Parathyroid adenoma (tissue), 2 donors: ENCODE measurements around the gene PTH1R.

ENCODE experiments used
- H2AFZ ChIP-seq: fragments of 300-600 bp; sonication (generic); one replicate; pipeline ENCODE4 v1.7.0; 2017; ENCODE audit warnings: antibody characterized with exemption, mild to moderate bottlenecking
- H3K27ac ChIP-seq: fragments of 300-600 bp; sonication (generic); one replicate; pipeline ENCODE4 v1.7.0; 2017
- H3K27me3 ChIP-seq: fragments of 300-600 bp; sonication (generic); one replicate; pipeline ENCODE4 v1.7.0; 2017; ENCODE audit warnings: low read length; ENCODE audit not compliant: control insufficient read depth, insufficient read depth
- H3K36me3 ChIP-seq: fragments of 300-600 bp; sonication (generic); one replicate; pipeline ENCODE4 v1.7.0; 2017; ENCODE audit warnings: low read length; ENCODE audit not compliant: control insufficient read depth, insufficient read depth
- H3K4me1 ChIP-seq: fragments of 300-600 bp; sonication (generic); one replicate; pipeline ENCODE4 v1.7.0; 2017; ENCODE audit warnings: control low read depth
- H3K4me2 ChIP-seq: fragments of 300-600 bp; sonication (generic); one replicate; pipeline ENCODE4 v1.7.0; 2017; ENCODE audit warnings: low read length
- H3K4me3 ChIP-seq: fragments of 300-600 bp; sonication (generic); one replicate; pipeline ENCODE4 v1.7.0; 2017; ENCODE audit warnings: low read depth, low read length
- H3K79me2 ChIP-seq: fragments of 300-600 bp; sonication (generic); one replicate; pipeline ENCODE4 v1.7.0; 2017; ENCODE audit warnings: control low read depth
- H3K9ac ChIP-seq: fragments of 300-600 bp; sonication (generic); one replicate; pipeline ENCODE4 v1.7.0; 2017; ENCODE audit warnings: mild to moderate bottlenecking
- H3K9me3 ChIP-seq: fragments of 300-600 bp; sonication (generic); one replicate; pipeline ENCODE4 v1.7.0; 2017; ENCODE audit warnings: low read length; ENCODE audit not compliant: control insufficient read depth
- CTCF ChIP-seq: fragments of 300-600 bp; sonication (generic); IDR thresholded peaks from one replicate; pipeline ENCODE4 v1.7.0; 2017; ENCODE audit warnings: antibody characterized with exemption, mild to moderate bottlenecking
- donor health status: primary hyperparathyroidism.

PTH1R gene

GRCh38 chr3:46902188-46902631 is 24.7 kb downstream of the PTH1R start:
- H3K27me3 ChIP-seq = no peaks in the 10 kb centered on the region
- no peak overlapping the region for H3K4me3 ChIP-seq
- no peak overlapping the region for H2AFZ ChIP-seq
- no peaks in the 10 kb centered on the region for H3K9me3 ChIP-seq
- no peaks in the 10 kb centered on the region for H3K36me3 ChIP-seq
- H3K4me1 ChIP-seq = no peaks in the 10 kb centered on the region
- no peak overlapping the region for H3K27ac ChIP-seq
- no peak overlapping the region for H3K4me2 ChIP-seq
- H3K9ac ChIP-seq = no peak overlapping the region
- TF ChIP-seq CTCF = no peak
- no peaks in the 10 kb centered on the region for H3K79me2 ChIP-seq

- H3K9ac ChIP-seq = no peak overlapping the region
- H3K4me3 ChIP-seq = no peak overlapping the region
- no peaks in the 10 kb centered on the region for H3K9me3 ChIP-seq
- H3K27ac ChIP-seq = no peak overlapping the region
- H3K79me2 ChIP-seq = no peaks in the 10 kb centered on the region
- H3K27me3 ChIP-seq = no peaks in the 10 kb centered on the region
- no peaks in the 10 kb centered on the region for H3K4me1 ChIP-seq
- H2AFZ ChIP-seq = no peak overlapping the region
- no peaks in the 10 kb centered on the region for H3K36me3 ChIP-seq
- no peak overlapping the region for H3K4me2 ChIP-seq
- no peak for TF ChIP-seq CTCF
These were observed 26.1 kb downstream of the PTH1R start for GRCh38 chr3:46903341-46904302.

- no peak overlapping the region for H3K4me2 ChIP-seq
- no peak overlapping the region for H3K27ac ChIP-seq
- peaks cover 4% of the 10 kb centered on the region for H3K4me1 ChIP-seq
- H3K27me3 ChIP-seq = no peaks in the 10 kb centered on the region
- H3K36me3 ChIP-seq = no peaks in the 10 kb centered on the region
- H3K79me2 ChIP-seq = no peaks in the 10 kb centered on the region
- TF ChIP-seq CTCF = no peak
- no peak overlapping the region for H3K4me3 ChIP-seq
- H3K9me3 ChIP-seq = no peaks in the 10 kb centered on the region
- no peak overlapping the region for H2AFZ ChIP-seq
- no peak overlapping the region for H3K9ac ChIP-seq
These were observed 27.0 kb downstream of the PTH1R start for GRCh38 chr3:46904303-46905212.

- TF ChIP-seq CTCF = no peak
- Histone ChIP-seq H3K79me2 (no peaks in the 10 kb centered on the region), H3K27me3 (no peaks in the 10 kb centered on the region), H3K9ac (no peak overlapping the region), H3K27ac (no peak overlapping the region), H3K4me3 (no peak overlapping the region), H2AFZ (no peak overlapping the region), H3K36me3 (no peaks in the 10 kb centered on the region), H3K9me3 (no peaks in the 10 kb centered on the region), H3K4me1 (peaks cover 4% of the 10 kb centered on the region), H3K4me2 (no peak overlapping the region)
These were observed 27.7 kb downstream of the PTH1R start for GRCh38 chr3:46905213-46905560.
